HUES64 (cell line): Measurements from ENCODE around the gene GYG2.
"Not testable (repeated sequence)": the region's sequence is repeated elsewhere in the genome, so short reads cannot be mapped to it uniquely, and the experiment has no call there.

Source experiments
- H3K27ac ChIP-seq: 2 replicates; pipeline ENCODE4 v1.7.0; 2013; ENCODE audit warnings: low read depth, low read length, inconsistent platforms
- H3K27me3 ChIP-seq: 2 replicates; pipeline ENCODE4 v1.6.1; 2013; ENCODE audit warnings: mild to moderate bottlenecking, low read length; ENCODE audit not compliant: insufficient read depth
- H3K36me3 ChIP-seq: 2 replicates; pipeline ENCODE4 v1.6.1; 2013; ENCODE audit warnings: mild to moderate bottlenecking, low read length; ENCODE audit not compliant: insufficient read depth
- H3K4me1 ChIP-seq: 2 replicates; pipeline ENCODE4 v1.6.1; 2013; ENCODE audit warnings: mild to moderate bottlenecking, low read length, moderate library complexity; ENCODE audit not compliant: insufficient read depth
- H3K4me3 ChIP-seq: 2 replicates; pipeline ENCODE4 v1.5.1; 2013; ENCODE audit warnings: mild to moderate bottlenecking, low read length, moderate library complexity
- H3K9ac ChIP-seq: 2 replicates; pipeline ENCODE4 v1.6.1; 2013; ENCODE audit warnings: mild to moderate bottlenecking, low read depth, low read length
- H3K9me3 ChIP-seq: 2 replicates; pipeline ENCODE4 v1.6.1; 2013; ENCODE audit warnings: low read depth, low read length; ENCODE audit not compliant: insufficient read depth
- WGBS: fragments of 150-250, 120-280 bp; methylation state at CpG from one replicate; pipeline ENCODE4 v1.1.7; 2013; ENCODE audit warnings: missing lambda C conversion rate; 5-methylcytosine and 5-hydroxymethylcytosine counted together

The GYG2 gene

DNA sequence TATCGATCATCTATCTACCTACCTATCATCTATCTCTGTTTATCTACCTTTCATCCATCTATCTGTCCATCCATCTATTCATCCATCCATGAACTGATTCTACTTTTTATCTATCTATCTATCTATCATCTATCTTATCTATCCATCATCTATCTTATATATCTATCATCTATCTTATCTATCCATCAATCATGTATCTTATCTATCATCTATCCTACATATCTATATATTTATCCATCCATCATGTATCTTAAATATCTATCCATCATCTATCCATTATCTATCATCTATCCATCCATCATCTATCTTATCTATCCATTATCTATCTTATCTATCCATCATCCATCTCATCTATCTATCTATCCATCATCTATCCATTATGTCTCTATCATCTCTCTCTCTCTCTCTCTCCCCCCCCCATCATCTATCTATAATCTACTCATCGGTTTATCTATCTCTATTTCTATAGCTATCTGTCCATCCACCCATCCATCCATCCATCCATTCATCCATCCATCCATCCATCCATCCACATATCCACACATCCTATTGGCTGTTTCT lies 79.5 kb downstream of the GYG2 start:
- 92% methylated on average over 2 of the region's 2 CpGs for WGBS
- Histone ChIP-seq H3K27ac (no peak overlapping the region), H3K9me3 (peaks cover 4% of the 10 kb centered on the region; the same call in 1 of the 2 replicates), H3K27me3 (no peaks in the 10 kb centered on the region), H3K4me3 (no peak overlapping the region), H3K9ac (no peak overlapping the region), H3K4me1 (peaks cover 8% of the 10 kb centered on the region; the same call in 1 of the 2 replicates), H3K36me3 (no peaks in the 10 kb centered on the region)

DNA sequence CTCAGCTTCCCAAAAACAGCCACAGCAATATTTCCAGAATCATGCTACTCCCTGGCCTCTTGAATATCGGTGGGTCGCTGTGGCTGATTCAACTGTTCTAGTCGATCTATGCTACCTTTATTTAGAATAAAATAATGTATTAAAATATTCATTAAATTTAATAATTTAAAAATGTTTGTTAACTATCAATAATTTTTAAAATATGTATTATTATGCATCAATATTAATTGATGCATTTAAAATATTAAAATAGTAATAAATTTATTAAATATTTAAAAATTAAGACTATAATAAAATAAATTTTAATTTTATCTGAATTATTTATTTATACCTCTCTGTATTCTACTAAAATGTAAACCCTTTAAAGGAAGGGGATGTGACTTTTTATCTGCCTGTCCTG lies 81.4 kb downstream of the GYG2 start:
- WGBS: no CpG with 5 or more reads among the region's 3 CpGs
- H3K9ac ChIP-seq: no peak overlapping the region

DNA sequence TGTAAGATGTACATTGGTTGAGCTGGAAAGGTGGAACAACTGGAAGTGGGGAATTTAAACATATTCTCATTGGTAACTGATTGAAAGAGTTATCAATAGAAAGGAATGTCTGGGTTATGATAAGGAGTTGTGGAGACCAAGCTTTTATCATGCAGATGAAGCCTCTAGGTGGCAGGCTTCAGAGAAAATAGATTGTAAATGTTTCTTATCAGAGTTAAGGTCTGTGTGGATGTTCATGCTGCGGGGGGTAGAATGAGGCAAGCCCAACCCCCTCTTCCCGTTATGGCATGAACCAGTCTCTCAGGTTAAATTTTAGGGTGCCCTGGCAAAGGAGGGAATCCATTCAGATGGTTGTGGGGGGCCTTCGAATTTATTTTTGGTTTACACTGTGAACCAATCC lies 84.4 kb downstream of the GYG2 start:
- Histone ChIP-seq H3K4me1 (peaks cover 12% of the 10 kb centered on the region; the same call in 1 of the 2 replicates), H3K36me3 (no peaks in the 10 kb centered on the region), H3K9me3 (no peaks in the 10 kb centered on the region), H3K4me3 (no peak overlapping the region), H3K27me3 (no peaks in the 10 kb centered on the region), H3K9ac (no peak overlapping the region), H3K27ac (peak overlapping the region; percentile 49; the same call in 1 of the 2 replicates)
- WGBS: 23% methylated on average over 3 of the region's 3 CpGs

More for the DNA sequence above, 81.4 kb downstream of the GYG2 start:
- H3K27ac ChIP-seq: no peak overlapping the region
- H3K4me3 ChIP-seq: no peak overlapping the region
- H3K4me1 ChIP-seq: peaks cover 12% of the 10 kb centered on the region; the same call in 1 of the 2 replicates
- H3K9me3 ChIP-seq: no peaks in the 10 kb centered on the region
- H3K36me3 ChIP-seq: no peaks in the 10 kb centered on the region
- no peaks in the 10 kb centered on the region for H3K27me3 ChIP-seq

DNA sequence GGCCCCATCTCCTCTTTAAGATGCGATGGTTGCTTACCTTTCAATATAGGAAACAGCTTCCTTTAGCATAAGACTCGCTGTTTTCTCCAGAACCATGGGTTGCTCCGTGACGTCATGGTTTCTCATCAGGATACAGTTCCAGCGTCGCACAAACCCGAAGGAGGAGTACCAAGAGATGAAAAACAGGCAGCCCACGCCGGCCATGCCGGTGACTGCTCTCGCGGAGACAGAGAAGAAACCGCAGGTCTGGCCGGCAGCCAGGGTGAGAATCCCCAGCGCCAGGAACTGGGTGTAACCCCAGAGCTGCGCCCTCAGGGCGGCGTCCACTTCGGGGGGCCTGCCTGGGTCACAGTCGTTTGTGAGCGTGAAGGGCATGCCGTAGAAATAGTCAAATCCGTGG lies 89.0 kb downstream of the GYG2 start:
- Histone ChIP-seq H3K4me3 (no peak overlapping the region), H3K9me3 (no peaks in the 10 kb centered on the region), H3K27me3 (no peaks in the 10 kb centered on the region), H3K36me3 (no peaks in the 10 kb centered on the region), H3K27ac (no peak overlapping the region), H3K9ac (no peak overlapping the region), H3K4me1 (peaks cover 8% of the 10 kb centered on the region; the same call in 1 of the 2 replicates)
- 95% methylated on average over 23 of the region's 23 CpGs for WGBS

DNA sequence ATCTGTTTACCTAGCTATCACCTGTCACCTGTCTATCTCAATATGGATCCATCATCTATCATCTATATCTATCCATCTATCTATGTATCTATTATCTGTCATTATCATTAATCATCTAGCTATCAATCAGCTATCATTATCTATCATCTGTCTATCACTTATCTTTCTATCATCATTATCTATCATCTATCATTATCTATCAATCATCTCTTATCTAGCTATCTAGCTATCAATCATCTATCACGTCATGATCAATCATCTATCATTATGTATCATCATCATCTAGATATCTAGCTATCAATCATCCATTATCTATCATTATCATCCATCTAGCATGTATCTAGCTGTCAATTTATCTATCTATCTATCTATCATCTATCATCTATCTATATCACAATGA lies 92.5 kb downstream of the GYG2 start:
- no peaks in the 10 kb centered on the region for H3K36me3 ChIP-seq
- H3K27me3 ChIP-seq: no peaks in the 10 kb centered on the region
- no peak overlapping the region for H3K4me3 ChIP-seq
- 96% methylated on average over 1 of the region's 1 CpG for WGBS
- no peak overlapping the region for H3K27ac ChIP-seq
- no peak overlapping the region for H3K9ac ChIP-seq
- H3K9me3 ChIP-seq: no peaks in the 10 kb centered on the region
- no peaks in the 10 kb centered on the region for H3K4me1 ChIP-seq

DNA sequence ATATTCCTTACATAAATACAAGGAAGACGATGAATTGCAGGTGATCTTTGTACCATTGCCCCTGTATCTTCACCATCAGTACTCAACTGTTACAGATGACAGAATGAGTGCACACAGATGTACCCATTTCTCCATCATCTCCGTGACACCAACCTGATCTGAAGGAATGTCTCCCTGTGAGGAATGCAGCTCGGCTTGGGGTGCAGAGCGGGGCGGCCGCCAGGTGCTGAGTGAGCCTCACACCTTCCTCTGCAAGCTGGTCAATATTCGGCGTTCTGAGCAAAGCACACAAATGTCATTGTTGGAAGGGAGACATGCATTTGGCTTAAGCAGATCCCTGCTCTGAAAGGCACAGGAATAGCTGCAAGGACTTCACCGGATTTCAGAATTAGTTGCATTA lies 93.0 kb downstream of the GYG2 start:
- no peaks in the 10 kb centered on the region for H3K9me3 ChIP-seq
- H3K9ac ChIP-seq: no peak overlapping the region
- WGBS: 93% methylated on average over 9 of the region's 9 CpGs
- H3K27ac ChIP-seq: no peak overlapping the region
- no peaks in the 10 kb centered on the region for H3K27me3 ChIP-seq
- no peak overlapping the region for H3K4me3 ChIP-seq
- no peaks in the 10 kb centered on the region for H3K4me1 ChIP-seq
- H3K36me3 ChIP-seq: no peaks in the 10 kb centered on the region

DNA sequence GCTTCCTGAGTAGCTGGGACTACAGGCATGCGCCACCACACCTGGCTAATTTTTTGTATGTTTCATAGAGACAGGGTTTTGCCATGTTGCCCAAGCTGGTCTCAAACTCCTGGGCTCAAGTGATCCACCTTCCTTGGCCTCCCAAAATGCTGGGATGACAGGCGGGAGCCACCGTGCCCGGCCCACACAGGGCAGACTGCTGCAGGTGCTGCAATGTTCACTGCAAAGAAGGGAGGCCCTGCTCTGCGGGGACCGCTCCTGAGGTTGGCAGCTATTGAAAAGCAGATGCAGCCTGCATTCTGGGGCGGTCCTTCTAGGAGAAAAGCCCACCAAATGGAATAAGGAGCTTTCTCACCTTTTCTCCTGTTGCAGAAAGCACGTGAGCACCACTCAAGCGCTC lies 95.4 kb downstream of the GYG2 start:
- H3K36me3 ChIP-seq: no peaks in the 10 kb centered on the region
- 91% methylated on average over 9 of the region's 9 CpGs for WGBS
- H3K9me3 ChIP-seq: no peaks in the 10 kb centered on the region
- no peak overlapping the region for H3K4me3 ChIP-seq
- H3K27ac ChIP-seq: no peak overlapping the region
- H3K4me1 ChIP-seq: no peaks in the 10 kb centered on the region
- no peak overlapping the region for H3K9ac ChIP-seq
- H3K27me3 ChIP-seq: no peaks in the 10 kb centered on the region

DNA sequence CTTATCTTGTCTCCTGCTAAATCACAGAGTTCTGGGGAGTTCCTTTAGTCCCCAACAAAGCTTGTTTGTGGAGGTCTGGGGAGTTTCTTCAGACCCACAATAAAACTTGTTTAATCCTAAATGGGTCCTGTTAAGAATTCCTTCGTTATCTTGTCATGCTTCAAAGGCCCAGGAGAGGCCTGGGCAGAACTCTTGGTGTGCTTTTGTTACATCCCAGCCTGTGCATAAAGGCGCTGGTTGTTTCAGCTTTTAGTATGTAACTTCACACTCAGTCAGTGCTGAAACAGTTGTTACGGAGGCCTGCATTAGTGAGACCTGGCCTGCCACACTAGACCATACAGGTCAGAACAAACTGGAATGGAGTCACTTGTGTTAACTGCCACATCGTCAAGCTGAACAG lies 97.5 kb downstream of the GYG2 start:
- not testable (repeated sequence) for H3K27me3 ChIP-seq, H3K4me1 ChIP-seq, H3K9ac ChIP-seq, H3K36me3 ChIP-seq, H3K4me3 ChIP-seq, H3K9me3 ChIP-seq, H3K27ac ChIP-seq
- 71% methylated on average over 4 of the region's 4 CpGs for WGBS

DNA sequence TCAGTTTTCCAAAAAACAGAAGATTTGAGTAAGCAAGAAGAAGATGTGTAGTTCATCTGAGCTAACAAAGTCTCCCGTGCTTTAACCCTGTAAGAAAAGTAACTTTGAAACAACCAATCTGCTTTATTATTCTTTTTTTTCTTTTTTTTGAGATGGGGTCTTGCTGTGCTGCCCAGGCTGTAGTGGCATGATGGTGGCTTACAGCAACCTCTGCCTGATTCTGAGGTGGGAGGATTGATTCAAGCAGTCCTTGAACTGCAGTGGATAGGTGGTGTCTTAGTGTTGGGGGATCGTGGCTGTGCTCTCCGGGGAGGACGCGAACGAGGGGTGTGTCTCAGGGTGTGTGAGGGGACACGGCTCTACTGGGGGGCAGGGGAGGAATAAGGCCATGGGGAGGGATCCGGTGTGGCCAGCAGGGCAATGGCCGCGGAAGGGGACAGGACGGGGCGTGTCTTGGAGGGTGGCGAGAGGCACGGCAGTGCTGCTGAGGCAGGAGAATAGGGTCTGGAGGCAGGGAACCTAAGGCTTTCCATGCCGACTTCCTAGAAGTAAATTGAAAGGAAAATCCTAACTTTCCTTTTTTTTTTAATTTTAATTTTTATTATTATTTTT lies 98.0 kb downstream of the GYG2 start:
- Histone ChIP-seq H3K9me3 (no peaks in the 10 kb centered on the region), H3K27ac (no peak overlapping the region), H3K9ac (no peak overlapping the region), H3K27me3 (no peaks in the 10 kb centered on the region), H3K4me1 (0 out of 2 replicates have a peak, but pooled peaks cover 3% of the 10 kb centered on the region), H3K4me3 (no peak overlapping the region), H3K36me3 (no peaks in the 10 kb centered on the region)
- 96% methylated on average over 13 of the region's 15 CpGs for WGBS

DNA sequence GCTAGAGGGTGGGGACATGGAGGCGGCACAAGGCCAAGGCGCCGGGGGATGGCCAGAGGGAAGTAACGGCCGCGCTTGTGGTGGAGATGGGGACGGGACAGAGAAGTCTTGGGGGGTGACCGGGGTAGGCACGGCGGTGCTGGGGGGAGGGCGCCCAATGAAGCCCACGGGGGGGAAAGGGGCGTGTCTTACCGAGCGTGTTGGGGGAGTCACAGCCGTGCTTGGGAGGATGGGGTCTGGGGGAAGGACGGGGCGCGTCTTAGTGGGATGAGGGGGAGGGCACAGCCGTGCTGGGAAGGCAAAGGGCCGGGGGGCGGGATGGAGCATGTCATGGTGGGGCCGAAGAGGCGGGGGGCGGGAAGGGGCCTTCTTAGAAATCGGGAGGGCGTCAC lies 99.5 kb downstream of the GYG2 start:
- H3K9me3 ChIP-seq: no peaks in the 10 kb centered on the region
- H3K9ac ChIP-seq: peak overlapping the region; percentile 80
- 2% methylated on average over 27 of the region's 27 CpGs for WGBS
- peak overlapping the region; percentile 64 for H3K4me3 ChIP-seq
- no peaks in the 10 kb centered on the region for H3K27me3 ChIP-seq
- peak overlapping the region; percentile 97 for H3K27ac ChIP-seq
- H3K4me1 ChIP-seq: peaks cover 6% of the 10 kb centered on the region; the same call in 1 of the 2 replicates
- no peaks in the 10 kb centered on the region for H3K36me3 ChIP-seq

DNA sequence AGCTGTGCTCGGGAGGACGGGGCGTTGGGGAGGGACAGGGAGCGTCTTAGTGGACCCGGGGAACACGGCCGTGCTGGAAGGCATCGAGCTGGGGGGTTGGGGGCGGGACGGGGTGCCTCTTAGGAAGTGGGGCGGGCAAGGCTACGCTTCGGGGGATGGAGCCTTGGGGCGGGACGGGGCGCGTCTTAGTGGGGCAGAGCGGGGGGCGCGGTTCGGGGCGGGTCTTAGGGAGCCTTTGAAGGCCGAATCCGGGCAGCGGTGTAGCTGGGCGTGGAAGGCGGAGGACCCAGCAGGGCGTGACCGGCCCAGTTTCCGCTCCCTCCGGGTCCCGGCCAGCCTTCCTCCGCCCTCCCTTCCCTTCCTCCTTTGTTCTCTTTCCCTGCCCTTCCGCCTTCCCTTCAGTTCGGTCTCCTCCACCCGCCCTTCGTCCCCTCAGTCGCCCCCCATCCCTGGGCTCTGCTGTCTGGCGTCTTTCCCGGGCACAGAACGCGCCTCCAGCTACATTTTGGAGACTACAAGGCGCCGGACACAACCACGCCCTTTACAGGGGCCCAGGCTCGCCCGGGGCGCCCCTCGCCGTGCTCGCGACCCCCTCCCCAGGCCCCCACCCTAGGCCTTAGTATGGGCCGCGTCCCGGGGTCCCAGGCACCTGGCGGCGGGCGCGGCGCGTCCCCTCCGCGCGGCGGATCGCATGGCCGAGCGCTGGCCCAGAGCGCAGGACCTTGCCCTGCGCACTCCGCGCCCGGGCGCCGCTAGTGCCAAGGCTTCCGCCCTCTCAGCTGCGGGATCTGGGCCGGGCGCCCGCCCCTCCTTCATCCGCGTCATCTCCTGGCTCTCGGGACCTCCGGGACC lies 100.1 kb downstream of the GYG2 start, which contains the start of gene ARSD:
TSS of gene ARSD (minus strand) at position 757 of the 852 bp plus-strand sequence. CDS start at position 693, 64 bp downstream.
- Histone ChIP-seq H3K9ac (peak within 1 kb of the TSS; percentile 90), H3K27me3 (no peaks in the 10 kb centered on the region), H3K4me1 (peaks cover 6% of the 10 kb centered on the region; the same call in 1 of the 2 replicates), H3K27ac (peak within 1 kb of the TSS; percentile 98), H3K4me3 (peak within 1 kb of the TSS; percentile 64), H3K9me3 (no peaks in the 10 kb centered on the region), H3K36me3 (no peaks in the 10 kb centered on the region)
- under 1% methylated on average over 84 of the region's 84 CpGs for WGBS
